ENCODE data around the gene DNAH11. TPM values are rescaled to one million over a fixed set of nuclear protein-coding genes. Genes with fewer than 3 reads are reported as not detected.

The DNAH11 gene
- total and polyA plus RNA-seq, 3 donors from 2014 or later: 4.9 to 19.3 (median 14.2) TPM

DNA sequence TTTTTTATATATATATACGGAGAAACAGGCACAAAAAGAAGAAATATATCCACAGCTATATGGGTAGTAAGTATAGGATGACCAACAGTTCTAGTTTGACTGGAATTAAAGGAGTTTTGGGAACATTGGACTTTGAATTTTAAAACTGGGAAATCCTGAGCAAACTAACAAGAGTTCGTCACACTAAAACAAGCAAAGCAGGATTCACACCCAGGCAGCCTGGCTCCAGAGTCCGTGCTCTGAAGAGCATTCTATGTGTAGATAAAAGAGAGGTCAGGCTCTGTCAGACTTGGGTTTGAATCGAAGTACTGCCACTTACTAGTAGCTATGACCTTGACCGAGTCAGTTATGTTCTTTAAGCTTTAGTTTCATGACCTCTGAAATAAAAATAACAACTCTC, 191.0 kb downstream of the DNAH11 start:
- no peak overlapping the region for H3K27ac ChIP-seq
- no peaks in the 10 kb centered on the region for H3K27me3 ChIP-seq
- no peak overlapping the region for H3K4me3 ChIP-seq
- no peak for DNase-seq
- H3K4me1 ChIP-seq: no peaks in the 10 kb centered on the region
- intact Hi-C loops (cut with DNase I; ENCODE audit: low total_unique reads): no loop called here
- TF ChIP-seq, protein P1, sequence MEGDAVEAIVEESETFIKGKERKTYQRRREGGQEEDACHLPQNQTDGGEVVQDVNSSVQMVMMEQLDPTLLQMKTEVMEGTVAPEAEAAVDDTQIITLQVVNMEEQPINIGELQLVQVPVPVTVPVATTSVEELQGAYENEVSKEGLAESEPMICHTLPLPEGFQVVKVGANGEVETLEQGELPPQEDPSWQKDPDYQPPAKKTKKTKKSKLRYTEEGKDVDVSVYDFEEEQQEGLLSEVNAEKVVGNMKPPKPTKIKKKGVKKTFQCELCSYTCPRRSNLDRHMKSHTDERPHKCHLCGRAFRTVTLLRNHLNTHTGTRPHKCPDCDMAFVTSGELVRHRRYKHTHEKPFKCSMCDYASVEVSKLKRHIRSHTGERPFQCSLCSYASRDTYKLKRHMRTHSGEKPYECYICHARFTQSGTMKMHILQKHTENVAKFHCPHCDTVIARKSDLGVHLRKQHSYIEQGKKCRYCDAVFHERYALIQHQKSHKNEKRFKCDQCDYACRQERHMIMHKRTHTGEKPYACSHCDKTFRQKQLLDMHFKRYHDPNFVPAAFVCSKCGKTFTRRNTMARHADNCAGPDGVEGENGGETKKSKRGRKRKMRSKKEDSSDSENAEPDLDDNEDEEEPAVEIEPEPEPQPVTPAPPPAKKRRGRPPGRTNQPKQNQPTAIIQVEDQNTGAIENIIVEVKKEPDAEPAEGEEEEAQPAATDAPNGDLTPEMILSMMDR (IDR thresholded peaks at IDR 0.05): no peak
- TF ChIP-seq POLR2A (IDR thresholded peaks at IDR 0.05): no peak
- no peaks in the 10 kb centered on the region for H3K36me3 ChIP-seq (ENCODE audit: low read depth, missing control alignments)
- 68% methylated on average over 5 of the region's 5 CpGs for WGBS, 2 donors
- no peaks in the 10 kb centered on the region for H3K9me3 ChIP-seq

DNA sequence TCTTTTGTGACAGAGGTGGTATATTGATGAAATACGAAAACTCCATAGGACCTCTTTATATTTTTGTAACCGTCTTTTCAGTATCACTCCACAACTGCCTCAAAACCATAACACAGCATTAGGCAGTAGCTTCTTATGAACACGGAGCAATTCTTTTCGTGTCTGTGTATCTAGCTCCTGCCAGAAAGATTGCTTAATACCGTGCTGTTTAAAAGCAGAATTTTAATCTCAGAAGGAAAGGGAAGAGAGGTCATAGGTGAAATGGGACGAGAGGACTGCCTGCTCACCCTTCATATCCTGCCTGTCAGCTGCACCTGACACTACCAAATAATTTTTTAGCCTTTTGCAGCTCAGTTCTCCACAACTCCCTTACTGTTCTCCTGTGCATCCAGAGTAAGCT, 200.7 kb downstream of the DNAH11 start:
- H3K9me3 ChIP-seq: no peaks in the 10 kb centered on the region
- H3K27me3 ChIP-seq: no peaks in the 10 kb centered on the region
- 58 to 64% methylated on average over 6 of the region's 6 CpGs for WGBS, 2 donors
- H3K4me1 ChIP-seq: no peaks in the 10 kb centered on the region
- no peak overlapping the region for H3K4me3 ChIP-seq
- no peaks in the 10 kb centered on the region for H3K36me3 ChIP-seq (ENCODE audit: low read depth, missing control alignments)
- no peak for DNase-seq
- no peak overlapping the region for H3K27ac ChIP-seq
- intact Hi-C loops (cut with DNase I; ENCODE audit: low total_unique reads): no loop called here
- no peak for TF ChIP-seq POLR2A (IDR thresholded peaks at IDR 0.05)
- TF ChIP-seq, protein P1 (IDR thresholded peaks at IDR 0.05): no peak

DNA sequence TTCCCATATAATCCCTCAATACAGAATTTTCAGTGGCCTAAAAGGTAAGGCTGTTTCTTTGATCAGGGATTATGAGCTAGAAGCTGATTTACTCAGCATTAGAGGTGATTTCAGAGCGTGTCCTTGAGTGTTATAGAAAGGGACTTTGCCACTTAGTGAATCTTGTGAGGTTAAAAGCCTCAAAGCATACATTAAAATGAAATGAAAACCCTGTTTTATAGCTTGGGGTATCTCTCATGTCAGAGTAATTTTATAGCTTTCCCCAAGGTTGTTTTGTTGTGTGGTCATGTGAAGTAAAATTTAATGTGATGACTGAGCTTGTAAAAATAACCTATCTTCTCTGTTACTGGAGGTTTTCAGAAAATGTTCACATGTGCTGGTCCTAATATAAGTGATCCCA, 204.1 kb downstream of the DNAH11 start:
- TF ChIP-seq, protein P1 (IDR thresholded peaks at IDR 0.05): no peak
- TF ChIP-seq POLR2A (IDR thresholded peaks at IDR 0.05): no peak
- DNase-seq: no peak
- Histone ChIP-seq H3K27me3 (no peaks in the 10 kb centered on the region), H3K27ac (no peak overlapping the region), H3K36me3 (ENCODE audit: low read depth, missing control alignments) (no peaks in the 10 kb centered on the region), H3K9me3 (no peaks in the 10 kb centered on the region), H3K4me3 (no peak overlapping the region), H3K4me1 (no peaks in the 10 kb centered on the region)
- 69 to 78% methylated on average over 1 of the region's 1 CpG for WGBS, 2 donors
- intact Hi-C loops (cut with DNase I; ENCODE audit: low total_unique reads): no loop called here

DNA sequence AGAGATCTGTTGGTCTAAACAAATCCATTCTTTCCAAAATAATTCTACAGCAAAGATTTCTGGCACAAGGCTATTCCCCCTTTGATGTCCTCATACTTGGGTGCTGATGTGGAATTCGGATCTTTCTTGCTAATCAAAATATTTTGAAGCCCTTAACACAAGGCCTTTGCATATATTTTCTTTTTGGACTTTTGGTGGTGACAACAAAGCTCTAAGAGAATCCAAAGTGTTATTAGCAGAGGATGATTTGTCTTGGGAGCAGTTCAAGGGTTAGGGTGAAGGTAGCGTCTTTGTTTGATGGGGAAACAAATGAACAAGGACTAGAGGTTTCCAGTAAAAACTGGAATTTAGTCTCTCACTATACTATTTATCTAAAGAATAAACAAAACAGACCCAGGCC, 205.0 kb downstream of the DNAH11 start:
- Histone ChIP-seq H3K9me3 (no peaks in the 10 kb centered on the region), H3K27me3 (no peaks in the 10 kb centered on the region), H3K4me3 (no peak overlapping the region), H3K27ac (no peak overlapping the region), H3K36me3 (ENCODE audit: low read depth, missing control alignments) (no peaks in the 10 kb centered on the region), H3K4me1 (no peaks in the 10 kb centered on the region)
- intact Hi-C loops (cut with DNase I; ENCODE audit: low total_unique reads): no loop called here
- 71% methylated on average over 2 of the region's 2 CpGs for WGBS, 2 donors
- TF ChIP-seq, protein P1 (IDR thresholded peaks at IDR 0.05): no peak
- no peak for TF ChIP-seq POLR2A (IDR thresholded peaks at IDR 0.05)
- DNase-seq: no peak

DNA sequence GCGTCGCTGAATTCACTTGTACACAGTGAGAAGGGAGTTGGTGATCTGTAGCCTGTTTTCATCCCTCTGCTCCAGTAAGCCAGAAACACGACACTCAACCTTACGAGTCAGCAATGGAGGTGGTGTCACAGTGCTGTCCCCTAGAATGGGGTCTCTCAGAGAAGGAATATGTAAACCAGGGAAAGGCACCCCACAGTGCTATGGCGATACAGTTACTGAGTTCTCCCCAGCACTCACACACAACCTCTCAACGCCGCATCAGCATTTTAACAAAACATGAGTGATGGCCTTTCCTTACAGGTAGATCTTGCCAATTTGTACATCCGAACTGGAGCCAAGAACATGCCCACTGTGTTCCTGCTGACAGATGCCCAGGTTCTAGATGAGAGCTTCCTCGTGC, 206.5 kb downstream of the DNAH11 start:
- Histone ChIP-seq H3K4me1 (no peaks in the 10 kb centered on the region), H3K36me3 (ENCODE audit: low read depth, missing control alignments) (no peaks in the 10 kb centered on the region), H3K4me3 (no peak overlapping the region), H3K27ac (no peak overlapping the region), H3K27me3 (no peaks in the 10 kb centered on the region), H3K9me3 (no peaks in the 10 kb centered on the region)
- WGBS, 2 donors: 86 to 88% methylated on average over 9 of the region's 9 CpGs
- intact Hi-C loops (cut with DNase I; ENCODE audit: low total_unique reads): no loop called here
- TF ChIP-seq, protein P1 (IDR thresholded peaks at IDR 0.05): no peak
- TF ChIP-seq POLR2A (IDR thresholded peaks at IDR 0.05): no peak
- DNase-seq: no peak

All from testis (tissue), 3 donors.